WTC11 (cell line): Measurements from ENCODE around the gene MFGE8. TPM values are rescaled to one million over a fixed set of nuclear protein-coding genes. Genes with fewer than 3 reads are reported as not detected.

Experiments used
- ATAC-seq: fragments of 200-7000 bp; cut with Tn5 transposase; 2 replicates; pipeline ENCODE4 v1.10.0; 2021; ENCODE audit warnings: mild to moderate bottlenecking, moderate library complexity
- CTCF ChIA-PET: fragments of 300-600 bp; sonication (Branson Sonifier 250); formaldehyde crosslinking; loops from one replicate; lab custom pipeline; 2021; ENCODE audit warnings: antibody characterized with exemption; lab: Charles Lee
- POLR2A ChIA-PET: fragments of 350-600 bp; sonication (Branson Sonifier 250); formaldehyde crosslinking; loops from one replicate; lab custom pipeline; 2021; ENCODE audit warnings: antibody characterized with exemption; lab: Charles Lee
- DNase-seq: peaks from one replicate; pipeline ENCODE4 v3.0.0; 2021; ENCODE audit warnings: low spot score
- H3K27ac Mint-ChIP-seq: 2 replicates; pipeline ENCODE4 v1.8.0; 2021; ENCODE audit warnings: mixed read lengths
- H3K27me3 Mint-ChIP-seq: 2 replicates; pipeline ENCODE4 v1.8.0; 2021; ENCODE audit warnings: low read depth, mild to moderate bottlenecking, moderate library complexity, mixed read lengths
- H3K36me3 Mint-ChIP-seq: 2 replicates; pipeline ENCODE4 v1.8.0; 2021; ENCODE audit warnings: mixed read lengths
- H3K4me1 Mint-ChIP-seq: 2 replicates; pipeline ENCODE4 v1.8.0; 2022; ENCODE audit warnings: mixed read lengths
- H3K4me3 Mint-ChIP-seq: 2 replicates; pipeline ENCODE4 v1.8.0; 2021; ENCODE audit warnings: mild to moderate bottlenecking, moderate library complexity, mixed read lengths
- H3K9me3 Mint-ChIP-seq: 2 replicates; pipeline ENCODE4 v1.8.0; 2021; ENCODE audit warnings: mixed read lengths
- FOXJ3 ChIP-seq: sonication (generic); formaldehyde crosslinking; IDR thresholded peaks from 2 replicates; pipeline ENCODE4 v1.9.0; 2021; ENCODE audit warnings: missing genetic modification reagents, mild to moderate bottlenecking, borderline replicate concordance
- HMGA2 ChIP-seq: fragments of 250-450 bp; sonication (Bioruptor Pico); IDR thresholded peaks from 2 replicates; pipeline ENCODE4 v1.4.0; 2021; ENCODE audit warnings: mild to moderate bottlenecking, moderate library complexity
- KAT7 ChIP-seq: sonication (generic); formaldehyde crosslinking; IDR thresholded peaks from 2 replicates; pipeline ENCODE4 v1.8.1; 2023; ENCODE audit warnings: missing genetic modification reagents, mild to moderate bottlenecking, borderline replicate concordance
- NFATC4 ChIP-seq: fragments of 250-450 bp; sonication (Bioruptor Pico); IDR thresholded peaks from 2 replicates; pipeline ENCODE4 v1.9.0; 2021; ENCODE audit warnings: mild to moderate bottlenecking
- SMAD3 ChIP-seq: sonication (generic); formaldehyde crosslinking; IDR thresholded peaks from 2 replicates; pipeline ENCODE4 v1.8.0; 2022; ENCODE audit warnings: missing genetic modification reagents, mild to moderate bottlenecking, borderline replicate concordance
- SMAD4 ChIP-seq: sonication (generic); formaldehyde crosslinking; IDR thresholded peaks from 2 replicates; pipeline ENCODE4 v1.8.0; 2022; ENCODE audit warnings: mild to moderate bottlenecking, missing genetic modification reagents
- TCF7 ChIP-seq: sonication (generic); formaldehyde crosslinking; IDR thresholded peaks from 2 replicates; pipeline ENCODE4 v1.8.0; 2022; ENCODE audit warnings: mild to moderate bottlenecking, low read depth, missing genetic modification reagents, moderate library complexity
- TP53 ChIP-seq: sonication (generic); formaldehyde crosslinking; IDR thresholded peaks from 2 replicates; pipeline ENCODE4 v1.8.1; 2023; ENCODE audit warnings: mild to moderate bottlenecking, missing genetic modification reagents
- ZNF416 ChIP-seq: fragments of 250-450 bp; sonication (Bioruptor Pico); IDR thresholded peaks from 2 replicates; pipeline ENCODE4 v1.9.0; 2021; ENCODE audit warnings: mild to moderate bottlenecking, inconsistent platforms
- ZNF423 ChIP-seq: fragments of 250-450 bp; sonication (Bioruptor Pico); IDR thresholded peaks from 2 replicates; pipeline ENCODE4 v2.1.2; 2022; ENCODE audit warnings: mild to moderate bottlenecking, moderate library complexity
- total RNA-seq: library from RNA; stranded (reverse); gene quantifications from 3 replicates; pipeline ENCODE4 v1.2.3, GENCODE V29; 2021
- TF ChIP-seq, protein P1 (sequence below): sonication (generic); formaldehyde crosslinking; IDR thresholded peaks from 2 replicates; pipeline ENCODE4 v1.8.0; 2022; ENCODE audit warnings: mild to moderate bottlenecking, missing genetic modification reagents
- TF ChIP-seq, protein P2 (sequence below): sonication (generic); formaldehyde crosslinking; IDR thresholded peaks from 2 replicates; pipeline ENCODE4 v1.8.1; 2023; ENCODE audit warnings: mild to moderate bottlenecking, moderate library complexity, missing genetic modification reagents
- TF ChIP-seq, protein P3 (sequence below): fragments of 250-450 bp; sonication (Bioruptor Pico); IDR thresholded peaks from 2 replicates; pipeline ENCODE4 v1.9.0; 2021; ENCODE audit warnings: moderate library complexity, mild to moderate bottlenecking, inconsistent platforms, borderline replicate concordance
- TF ChIP-seq, protein P4 (sequence below): sonication (generic); formaldehyde crosslinking; IDR thresholded peaks from 2 replicates; pipeline ENCODE4 v1.8.1; 2023; ENCODE audit warnings: mild to moderate bottlenecking, missing genetic modification reagents, moderate library complexity
- TF ChIP-seq, protein P5 (sequence below): sonication (generic); formaldehyde crosslinking; IDR thresholded peaks from 2 replicates; pipeline ENCODE4 v1.8.1; 2022; ENCODE audit warnings: mild to moderate bottlenecking, missing genetic modification reagents, moderate library complexity, borderline replicate concordance
- TF ChIP-seq, protein P6 (sequence below): sonication (generic); formaldehyde crosslinking; IDR thresholded peaks from 2 replicates; pipeline ENCODE4 v1.8.1; 2022; ENCODE audit warnings: missing genetic modification reagents, borderline replicate concordance
- TF ChIP-seq, protein P7 (sequence below): sonication (generic); formaldehyde crosslinking; conservative IDR thresholded peaks from 2 replicates; pipeline ENCODE4 v1.8.1; 2022; ENCODE audit warnings: mild to moderate bottlenecking, missing genetic modification reagents
- TF ChIP-seq, protein P8 (sequence below): sonication (generic); formaldehyde crosslinking; IDR thresholded peaks from 2 replicates; pipeline ENCODE4 v1.8.1; 2022; ENCODE audit warnings: low read depth, mild to moderate bottlenecking, moderate library complexity, missing genetic modification reagents, borderline replicate concordance
- TF ChIP-seq, protein P9 (sequence below): fragments of 250-450 bp; sonication (Bioruptor Pico); IDR thresholded peaks from 2 replicates; pipeline ENCODE4 v1.9.0; 2021; ENCODE audit warnings: mild to moderate bottlenecking

Gene MFGE8
- total RNA-seq, 1 experiment from 2014 or later = 719 TPM

DNA sequence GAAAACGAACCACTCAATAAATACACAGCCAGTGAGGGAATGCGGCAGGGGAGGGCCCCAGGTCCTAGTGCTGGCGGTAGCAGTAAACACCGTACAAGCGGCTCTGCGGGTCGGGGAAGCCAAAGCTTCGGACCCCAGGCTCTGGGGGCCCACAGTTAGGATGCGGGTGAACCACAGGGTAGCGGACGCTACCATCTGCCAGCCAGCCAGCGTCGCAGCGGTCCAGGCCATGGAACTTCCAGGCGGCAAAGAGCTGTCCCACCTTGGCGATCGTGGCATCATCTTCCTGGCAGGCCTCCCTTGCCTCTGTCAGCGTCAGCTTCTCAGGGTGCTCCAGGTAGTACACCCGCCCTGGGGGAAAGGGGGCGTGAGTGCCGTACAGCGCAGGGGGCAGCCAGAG lies 35.3 kb downstream of the MFGE8 start:
- no peaks in the 10 kb centered on the region for H3K9me3 Mint-ChIP-seq
- TF ChIP-seq, protein P1, sequence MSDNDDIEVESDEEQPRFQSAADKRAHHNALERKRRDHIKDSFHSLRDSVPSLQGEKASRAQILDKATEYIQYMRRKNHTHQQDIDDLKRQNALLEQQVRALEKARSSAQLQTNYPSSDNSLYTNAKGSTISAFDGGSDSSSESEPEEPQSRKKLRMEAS (CRISPR knock-in tag) = no peak
- TF ChIP-seq ZNF416 (CRISPR knock-in tag) (no peak), NFATC4 (CRISPR knock-in tag) (no peak), SMAD4 (CRISPR knock-in tag) (no peak)
- TF ChIP-seq, protein P2, sequence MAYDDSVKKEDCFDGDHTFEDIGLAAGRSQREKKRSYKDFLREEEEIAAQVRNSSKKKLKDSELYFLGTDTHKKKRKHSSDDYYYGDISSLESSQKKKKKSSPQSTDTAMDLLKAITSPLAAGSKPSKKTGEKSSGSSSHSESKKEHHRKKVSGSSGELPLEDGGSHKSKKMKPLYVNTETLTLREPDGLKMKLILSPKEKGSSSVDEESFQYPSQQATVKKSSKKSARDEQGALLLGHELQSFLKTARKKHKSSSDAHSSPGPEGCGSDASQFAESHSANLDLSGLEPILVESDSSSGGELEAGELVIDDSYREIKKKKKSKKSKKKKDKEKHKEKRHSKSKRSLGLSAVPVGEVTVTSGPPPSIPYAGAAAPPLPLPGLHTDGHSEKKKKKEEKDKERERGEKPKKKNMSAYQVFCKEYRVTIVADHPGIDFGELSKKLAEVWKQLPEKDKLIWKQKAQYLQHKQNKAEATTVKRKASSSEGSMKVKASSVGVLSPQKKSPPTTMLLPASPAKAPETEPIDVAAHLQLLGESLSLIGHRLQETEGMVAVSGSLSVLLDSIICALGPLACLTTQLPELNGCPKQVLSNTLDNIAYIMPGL (CRISPR knock-in tag) = 0 out of 2 replicates have a peak, but pooled peaks have one; percentile 3
- ChIA-PET CTCF (interaction anchor here (0.6 to 2.7 kb wide), 21 partner anchors 8 to 408 kb away, joined by 3 to 22 read pairs (median 5); partner anchors contain the start of genes ABHD2, ACAN and HAPLN3), POLR2A (interaction anchor here (1.8 kb wide), 1 partner anchor 17 kb away, joined by 6 read pairs; the partner anchor contains the start of gene HAPLN3)
- no peaks in the 10 kb centered on the region for H3K27me3 Mint-ChIP-seq
- H3K27ac Mint-ChIP-seq = no peak overlapping the region
- no peak for DNase-seq
- peaks cover 7% of the 10 kb centered on the region for H3K4me1 Mint-ChIP-seq
- no peak for ATAC-seq
- no peak overlapping the region for H3K4me3 Mint-ChIP-seq
- peaks cover 15% of the 10 kb centered on the region for H3K36me3 Mint-ChIP-seq

DNA sequence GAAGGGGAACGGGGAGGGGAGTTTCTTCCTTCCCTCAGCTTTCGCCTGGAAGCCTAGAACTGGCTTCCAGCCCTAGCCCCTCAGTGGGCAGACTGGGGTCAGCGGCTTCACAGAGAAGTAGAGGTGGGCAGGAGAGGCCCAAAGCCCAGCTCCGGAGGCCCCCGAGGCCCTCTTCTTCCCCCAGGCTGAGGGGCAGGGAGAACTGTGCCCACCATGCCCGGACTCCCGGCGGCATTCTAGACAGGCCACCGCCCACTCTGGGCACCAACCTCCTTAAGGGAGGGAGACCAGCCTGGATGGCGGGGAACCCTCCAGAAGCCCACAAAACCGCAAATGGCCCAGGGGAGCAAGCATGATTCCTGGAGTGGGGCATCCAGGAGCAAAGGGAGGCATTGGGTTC lies 35.8 kb downstream of the MFGE8 start:
- Mint-ChIP-seq H3K36me3 (peaks cover 15% of the 10 kb centered on the region), H3K27me3 (no peaks in the 10 kb centered on the region), H3K4me1 (peaks cover 7% of the 10 kb centered on the region), H3K27ac (no peak overlapping the region), H3K9me3 (no peaks in the 10 kb centered on the region), H3K4me3 (no peak overlapping the region)
- ATAC-seq (no peak), DNase-seq (no peak)
- ChIA-PET POLR2A (no interaction called here), CTCF (interaction anchor here (1.8 to 2.7 kb wide), 5 partner anchors 27 to 301 kb away, joined by 3 to 19 read pairs (median 15); no protein-coding TSS in a partner anchor)
- TF ChIP-seq, protein P3, sequence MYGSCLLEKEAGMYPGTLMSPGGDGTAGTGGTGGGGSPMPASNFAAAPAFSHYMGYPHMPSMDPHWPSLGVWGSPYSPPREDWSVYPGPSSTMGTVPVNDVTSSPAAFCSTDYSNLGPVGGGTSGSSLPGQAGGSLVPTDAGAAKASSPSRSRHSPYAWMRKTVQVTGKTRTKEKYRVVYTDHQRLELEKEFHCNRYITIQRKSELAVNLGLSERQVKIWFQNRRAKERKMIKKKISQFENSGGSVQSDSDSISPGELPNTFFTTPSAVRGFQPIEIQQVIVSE = no peak
- TF ChIP-seq HMGA2 (CRISPR knock-in tag) (no peak), NFATC4 (CRISPR knock-in tag) (no peak), TP53 (CRISPR knock-in tag) (no peak)
- TF ChIP-seq, protein P4, sequence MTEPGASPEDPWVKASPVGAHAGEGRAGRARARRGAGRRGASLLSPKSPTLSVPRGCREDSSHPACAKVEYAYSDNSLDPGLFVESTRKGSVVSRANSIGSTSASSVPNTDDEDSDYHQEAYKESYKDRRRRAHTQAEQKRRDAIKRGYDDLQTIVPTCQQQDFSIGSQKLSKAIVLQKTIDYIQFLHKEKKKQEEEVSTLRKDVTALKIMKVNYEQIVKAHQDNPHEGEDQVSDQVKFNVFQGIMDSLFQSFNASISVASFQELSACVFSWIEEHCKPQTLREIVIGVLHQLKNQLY = no peak
- TF ChIP-seq, protein P1 (CRISPR knock-in tag) = no peak

DNA sequence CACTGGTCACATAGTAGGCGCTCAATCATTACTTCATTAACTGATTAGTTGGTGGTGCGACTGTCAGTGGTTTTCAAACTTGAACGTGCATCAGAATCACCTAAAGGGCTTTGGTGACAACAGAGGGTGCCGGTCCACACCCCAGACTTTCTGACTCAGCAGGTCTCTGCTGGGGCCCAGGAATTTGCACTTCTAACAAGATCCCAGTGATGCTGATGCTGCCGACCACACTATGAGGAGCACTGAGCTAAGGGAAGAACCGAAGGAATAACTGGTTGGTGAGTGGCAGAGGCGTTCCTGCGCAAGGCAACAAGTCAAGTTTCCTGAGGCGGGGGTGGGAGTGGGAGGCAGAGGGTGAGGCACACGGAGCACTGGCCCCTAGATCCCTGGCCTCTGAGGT lies 36.6 kb downstream of the MFGE8 start:
- Mint-ChIP-seq H3K4me3 (no peak overlapping the region), H3K9me3 (no peaks in the 10 kb centered on the region), H3K4me1 (peaks cover 7% of the 10 kb centered on the region), H3K36me3 (peaks cover 15% of the 10 kb centered on the region), H3K27ac (no peak overlapping the region), H3K27me3 (no peaks in the 10 kb centered on the region)
- TF ChIP-seq ZNF423 (CRISPR knock-in tag) = no peak
- TF ChIP-seq FOXJ3 = no peak
- TF ChIP-seq KAT7 (CRISPR knock-in tag) = no peak
- TF ChIP-seq, protein P5, sequence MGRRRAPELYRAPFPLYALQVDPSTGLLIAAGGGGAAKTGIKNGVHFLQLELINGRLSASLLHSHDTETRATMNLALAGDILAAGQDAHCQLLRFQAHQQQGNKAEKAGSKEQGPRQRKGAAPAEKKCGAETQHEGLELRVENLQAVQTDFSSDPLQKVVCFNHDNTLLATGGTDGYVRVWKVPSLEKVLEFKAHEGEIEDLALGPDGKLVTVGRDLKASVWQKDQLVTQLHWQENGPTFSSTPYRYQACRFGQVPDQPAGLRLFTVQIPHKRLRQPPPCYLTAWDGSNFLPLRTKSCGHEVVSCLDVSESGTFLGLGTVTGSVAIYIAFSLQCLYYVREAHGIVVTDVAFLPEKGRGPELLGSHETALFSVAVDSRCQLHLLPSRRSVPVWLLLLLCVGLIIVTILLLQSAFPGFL = no peak
- TF ChIP-seq, protein P6, sequence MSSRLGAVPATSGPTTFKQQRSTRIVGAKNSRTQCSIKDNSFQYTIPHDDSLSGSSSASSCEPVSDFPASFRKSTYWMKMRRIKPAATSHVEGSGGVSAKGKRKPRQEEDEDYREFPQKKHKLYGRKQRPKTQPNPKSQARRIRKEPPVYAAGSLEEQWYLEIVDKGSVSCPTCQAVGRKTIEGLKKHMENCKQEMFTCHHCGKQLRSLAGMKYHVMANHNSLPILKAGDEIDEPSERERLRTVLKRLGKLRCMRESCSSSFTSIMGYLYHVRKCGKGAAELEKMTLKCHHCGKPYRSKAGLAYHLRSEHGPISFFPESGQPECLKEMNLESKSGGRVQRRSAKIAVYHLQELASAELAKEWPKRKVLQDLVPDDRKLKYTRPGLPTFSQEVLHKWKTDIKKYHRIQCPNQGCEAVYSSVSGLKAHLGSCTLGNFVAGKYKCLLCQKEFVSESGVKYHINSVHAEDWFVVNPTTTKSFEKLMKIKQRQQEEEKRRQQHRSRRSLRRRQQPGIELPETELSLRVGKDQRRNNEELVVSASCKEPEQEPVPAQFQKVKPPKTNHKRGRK = no peak
- TF ChIP-seq, protein P4 = no peak
- TF ChIP-seq TCF7 (CRISPR knock-in tag) = no peak
- TF ChIP-seq, protein P7, sequence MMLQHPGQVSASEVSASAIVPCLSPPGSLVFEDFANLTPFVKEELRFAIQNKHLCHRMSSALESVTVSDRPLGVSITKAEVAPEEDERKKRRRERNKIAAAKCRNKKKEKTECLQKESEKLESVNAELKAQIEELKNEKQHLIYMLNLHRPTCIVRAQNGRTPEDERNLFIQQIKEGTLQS (CRISPR knock-in tag) = no peak
- no peak for TF ChIP-seq TP53 (CRISPR knock-in tag)
- TF ChIP-seq, protein P8, sequence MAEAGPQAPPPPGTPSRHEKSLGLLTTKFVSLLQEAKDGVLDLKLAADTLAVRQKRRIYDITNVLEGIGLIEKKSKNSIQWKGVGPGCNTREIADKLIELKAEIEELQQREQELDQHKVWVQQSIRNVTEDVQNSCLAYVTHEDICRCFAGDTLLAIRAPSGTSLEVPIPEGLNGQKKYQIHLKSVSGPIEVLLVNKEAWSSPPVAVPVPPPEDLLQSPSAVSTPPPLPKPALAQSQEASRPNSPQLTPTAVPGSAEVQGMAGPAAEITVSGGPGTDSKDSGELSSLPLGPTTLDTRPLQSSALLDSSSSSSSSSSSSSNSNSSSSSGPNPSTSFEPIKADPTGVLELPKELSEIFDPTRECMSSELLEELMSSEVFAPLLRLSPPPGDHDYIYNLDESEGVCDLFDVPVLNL = no peak
- TF ChIP-seq, protein P9, sequence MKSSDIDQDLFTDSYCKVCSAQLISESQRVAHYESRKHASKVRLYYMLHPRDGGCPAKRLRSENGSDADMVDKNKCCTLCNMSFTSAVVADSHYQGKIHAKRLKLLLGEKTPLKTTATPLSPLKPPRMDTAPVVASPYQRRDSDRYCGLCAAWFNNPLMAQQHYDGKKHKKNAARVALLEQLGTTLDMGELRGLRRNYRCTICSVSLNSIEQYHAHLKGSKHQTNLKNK = no peak
- TF ChIP-seq SMAD3 (CRISPR knock-in tag) = no peak
- no peak for TF ChIP-seq SMAD4 (CRISPR knock-in tag)
- POLR2A ChIA-PET = no interaction called here
- CTCF ChIA-PET = interaction anchor here (0.7 to 1.8 kb wide), 3 partner anchors 273 to 371 kb away, joined by 3 read pairs; no protein-coding TSS in a partner anchor
- ATAC-seq = no peak
- no peak for DNase-seq
